ENCODE data around the gene C1QL2. TPM values are rescaled to one million over a fixed set of nuclear protein-coding genes. Genes with fewer than 3 reads are reported as not detected.
A peak's percentile ranks its signal among the peaks of the same experiment; 100 is the strongest.

The C1QL2 gene
- total RNA-seq: not detected
- under 1 TPM in 1 of 2 donors, not detected in 1; 0.10 TPM for polyA plus RNA-seq
- long read RNA-seq, donor 1: 0 reads
- long read RNA-seq, donor 2: 0 reads

DNA sequence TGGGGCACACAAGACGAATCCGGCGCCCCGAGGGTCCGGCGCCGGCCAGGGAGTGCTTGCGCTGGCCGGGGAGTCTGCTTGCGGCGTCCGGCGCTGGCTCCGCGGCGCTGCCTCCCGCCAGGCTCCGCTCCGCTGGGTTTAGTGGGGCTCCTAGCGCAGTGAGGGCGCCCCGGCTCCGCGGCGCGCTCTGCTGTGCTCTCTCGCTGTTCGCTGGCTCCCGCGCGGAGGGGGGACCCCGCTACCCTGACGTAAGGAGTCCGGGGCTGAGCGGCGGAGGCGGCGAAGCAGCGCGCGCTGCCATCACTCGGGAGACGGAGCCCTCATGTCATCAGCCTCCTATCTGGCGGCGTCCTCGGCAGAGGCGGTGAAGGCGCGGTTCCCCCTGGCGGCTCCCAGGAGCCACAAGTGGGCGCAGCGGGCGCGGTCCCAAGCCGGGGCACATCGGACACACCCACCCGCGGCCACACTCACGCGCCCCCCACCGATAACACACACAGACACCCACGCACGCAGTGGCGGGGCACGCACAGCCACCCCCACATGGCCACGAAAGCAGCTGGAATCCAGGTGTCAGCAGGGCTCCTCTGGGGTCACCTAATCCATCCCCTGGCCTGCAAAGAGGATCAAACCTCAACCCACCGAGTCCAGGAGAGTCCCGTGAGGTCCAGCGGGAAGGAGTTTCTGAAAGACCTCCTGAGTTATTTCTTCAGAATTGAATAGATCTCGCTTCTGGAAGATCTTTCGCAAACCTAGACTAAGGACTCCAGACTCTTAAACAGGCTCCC lies at the start of gene C1QL2:
C1QL2 (minus strand) TSS at position 189 of the 785 bp plus-strand sequence. CDS start 482 bp downstream, outside the sequence.
- H3K27me3 ChIP-seq (ENCODE audit: control insufficient read depth in 1 of 2, insufficient read depth in 2 of 2, low read length in 1 of 2): no peaks in the 10 kb centered on the region
- DNase-seq: no peak
- H3K36me3 ChIP-seq (ENCODE audit: control insufficient read depth in 1 of 2, insufficient read depth in 2 of 2, low read length in 1 of 2): no peaks in the 10 kb centered on the region
- no peak within 1 kb of the TSS for H3K27ac ChIP-seq (ENCODE audit: low read depth in 1 of 2, low read length in 2 of 2)
- 3% methylated on average over 57 to 71 of the region's 71 CpGs for WGBS, 2 donors
- intact Hi-C loops (cut with DNase I): no loop called here
- no peaks in the 10 kb centered on the region for H3K9me3 ChIP-seq (ENCODE audit: control insufficient read depth, low read length)
- no peak for ATAC-seq (ENCODE audit: low FRiP score)
- H3K4me1 ChIP-seq (ENCODE audit: control insufficient read depth in 1 of 2, insufficient read depth in 2 of 2, low read length in 2 of 2): no peaks in the 10 kb centered on the region
- no peak within 1 kb of the TSS for H3K4me3 ChIP-seq (ENCODE audit: low read length in 2 of 2)

DNA sequence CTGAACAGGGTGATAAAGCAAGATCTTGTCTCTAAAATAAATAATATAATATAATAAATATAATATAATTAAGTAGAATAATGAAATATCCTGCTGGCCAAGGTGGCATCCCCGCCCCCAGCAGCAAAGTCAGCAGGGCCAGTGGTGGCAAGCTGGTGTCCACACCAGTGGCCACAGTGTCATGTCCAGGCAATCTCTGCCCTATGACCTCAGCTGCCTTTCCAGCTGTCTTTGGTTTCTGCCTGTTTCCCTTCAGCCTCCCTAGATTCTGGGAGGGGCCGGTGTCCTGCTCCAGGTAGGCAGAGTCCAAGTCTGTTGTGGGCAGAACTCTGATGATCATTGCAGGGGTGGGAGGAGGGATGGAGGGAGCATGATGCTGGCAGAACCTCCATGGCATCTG lies 48.9 kb upstream of the C1QL2 start:
- WGBS, 2 donors: 61 to 85% methylated on average over 2 of the region's 2 CpGs
- ATAC-seq (ENCODE audit: low FRiP score): no peak
- Histone ChIP-seq H3K4me3 (ENCODE audit: low read length in 2 of 2) (no peak overlapping the region), H3K9me3 (ENCODE audit: control insufficient read depth, low read length) (no peaks in the 10 kb centered on the region), H3K4me1 (ENCODE audit: control insufficient read depth in 1 of 2, insufficient read depth in 2 of 2, low read length in 2 of 2) (no peaks in the 10 kb centered on the region), H3K27me3 (ENCODE audit: control insufficient read depth in 1 of 2, insufficient read depth in 2 of 2, low read length in 1 of 2) (no peaks in the 10 kb centered on the region), H3K36me3 (ENCODE audit: control insufficient read depth in 1 of 2, insufficient read depth in 2 of 2, low read length in 1 of 2) (no peaks in the 10 kb centered on the region), H3K27ac (ENCODE audit: low read depth in 1 of 2, low read length in 2 of 2) (no peak overlapping the region)
- no peak for DNase-seq
- intact Hi-C loops (cut with DNase I): no loop called here

DNA sequence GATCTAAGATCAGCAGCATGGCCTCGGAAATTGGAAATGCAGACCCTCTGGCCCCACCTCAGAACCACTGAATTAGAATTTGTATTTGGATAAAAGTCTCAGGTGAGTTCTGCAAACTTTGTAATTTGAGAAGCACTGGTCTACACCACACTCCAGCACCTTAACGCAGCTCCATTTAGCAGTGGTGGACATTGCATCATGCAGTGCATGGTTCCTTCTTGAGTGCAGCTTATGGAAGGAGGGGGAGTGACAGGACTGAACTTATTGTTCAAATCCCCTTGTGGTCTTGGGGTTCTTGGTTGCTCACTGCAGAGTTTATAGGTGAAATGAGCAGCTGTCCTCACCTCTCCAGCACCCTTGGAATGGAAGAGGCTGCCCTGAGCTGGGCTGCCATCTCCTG lies 47.6 kb upstream of the C1QL2 start:
- H3K36me3 ChIP-seq (ENCODE audit: control insufficient read depth in 1 of 2, insufficient read depth in 2 of 2, low read length in 1 of 2): no peaks in the 10 kb centered on the region
- no peaks in the 10 kb centered on the region for H3K9me3 ChIP-seq (ENCODE audit: control insufficient read depth, low read length)
- intact Hi-C loops (cut with DNase I): no loop called here
- DNase-seq (no peak), ATAC-seq (ENCODE audit: low FRiP score) (no peak)
- H3K4me1 ChIP-seq (ENCODE audit: control insufficient read depth in 1 of 2, insufficient read depth in 2 of 2, low read length in 2 of 2): no peaks in the 10 kb centered on the region
- WGBS, 2 donors: 84 to 89% methylated on average over 2 of the region's 2 CpGs
- H3K27ac ChIP-seq (ENCODE audit: low read depth in 1 of 2, low read length in 2 of 2): no peak overlapping the region
- no peaks in the 10 kb centered on the region for H3K27me3 ChIP-seq (ENCODE audit: control insufficient read depth in 1 of 2, insufficient read depth in 2 of 2, low read length in 1 of 2)
- no peak overlapping the region for H3K4me3 ChIP-seq (ENCODE audit: low read length in 2 of 2)

DNA sequence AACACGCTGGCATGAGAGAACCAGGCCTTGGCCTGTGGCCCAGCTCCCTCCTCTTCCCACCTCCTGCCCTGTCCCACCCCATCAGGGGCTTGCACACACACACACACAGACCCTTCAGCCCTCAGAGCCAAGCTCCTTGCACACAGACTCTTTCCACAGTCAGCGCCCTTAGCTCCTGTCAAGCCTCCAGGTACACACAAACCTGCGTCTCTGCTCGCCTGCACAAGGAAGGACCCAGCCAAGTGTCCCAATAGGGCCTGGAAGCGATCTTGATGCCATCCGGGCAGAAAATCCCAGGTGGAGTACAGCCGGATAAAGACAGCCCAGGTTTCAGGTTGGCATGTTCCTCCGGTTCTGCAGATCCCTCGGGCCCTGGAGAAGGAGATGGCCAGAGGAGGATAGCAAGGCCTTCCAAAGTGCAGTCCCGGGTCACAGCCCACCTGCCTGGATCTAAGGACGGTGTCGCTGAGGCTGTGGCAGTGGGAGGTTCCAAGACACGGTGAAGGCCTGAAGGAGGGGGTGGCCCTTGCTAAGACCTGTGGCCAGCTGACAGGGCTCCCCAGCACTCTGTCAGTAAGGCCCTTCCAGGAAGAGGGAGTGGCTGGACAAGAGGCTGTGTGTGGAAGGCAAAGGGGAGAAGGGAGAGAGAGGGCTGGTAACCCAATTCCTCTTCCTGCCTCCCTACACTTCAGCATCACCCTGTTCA lies 46.6 kb upstream of the C1QL2 start:
- no peaks in the 10 kb centered on the region for H3K4me1 ChIP-seq (ENCODE audit: control insufficient read depth in 1 of 2, insufficient read depth in 2 of 2, low read length in 2 of 2)
- H3K36me3 ChIP-seq (ENCODE audit: control insufficient read depth in 1 of 2, insufficient read depth in 2 of 2, low read length in 1 of 2): no peaks in the 10 kb centered on the region
- intact Hi-C loops (cut with DNase I): no loop called here
- WGBS, 2 donors: 77 to 81% methylated on average over 13 of the region's 13 CpGs
- H3K27me3 ChIP-seq (ENCODE audit: control insufficient read depth in 1 of 2, insufficient read depth in 2 of 2, low read length in 1 of 2): no peaks in the 10 kb centered on the region
- DNase-seq (no peak), ATAC-seq (ENCODE audit: low FRiP score) (no peak)
- H3K4me3 ChIP-seq (ENCODE audit: low read length in 2 of 2): no peak overlapping the region
- no peak overlapping the region for H3K27ac ChIP-seq (ENCODE audit: low read depth in 1 of 2, low read length in 2 of 2)
- no peaks in the 10 kb centered on the region for H3K9me3 ChIP-seq (ENCODE audit: control insufficient read depth, low read length)

DNA sequence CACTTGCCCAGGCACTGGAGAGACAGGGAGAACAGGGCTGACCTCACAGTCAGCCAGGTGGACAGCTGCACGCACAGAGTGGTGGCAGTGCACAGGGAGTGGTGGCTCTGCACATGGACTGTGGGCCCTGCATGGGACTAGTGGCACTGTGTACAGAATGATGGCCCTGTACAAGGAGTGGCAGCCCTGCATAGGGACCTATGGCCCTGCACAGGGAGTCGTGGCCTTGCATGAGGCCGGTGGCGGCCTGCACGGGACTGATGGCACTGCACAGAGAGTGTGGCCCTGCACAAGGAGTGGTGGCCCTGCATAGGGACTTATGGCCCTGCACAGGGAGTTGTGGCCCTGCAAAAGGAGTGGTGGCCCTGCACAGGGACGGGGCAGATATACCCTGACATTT lies 46.0 kb upstream of the C1QL2 start:
- Histone ChIP-seq H3K36me3 (ENCODE audit: control insufficient read depth in 1 of 2, insufficient read depth in 2 of 2, low read length in 1 of 2) (no peaks in the 10 kb centered on the region), H3K27ac (ENCODE audit: low read depth in 1 of 2, low read length in 2 of 2) (no peak overlapping the region), H3K4me3 (ENCODE audit: low read length in 2 of 2) (no peak overlapping the region), H3K4me1 (ENCODE audit: control insufficient read depth in 1 of 2, insufficient read depth in 2 of 2, low read length in 2 of 2) (no peaks in the 10 kb centered on the region), H3K9me3 (ENCODE audit: control insufficient read depth, low read length) (no peaks in the 10 kb centered on the region), H3K27me3 (ENCODE audit: control insufficient read depth in 1 of 2, insufficient read depth in 2 of 2, low read length in 1 of 2) (no peaks in the 10 kb centered on the region)
- intact Hi-C loops (cut with DNase I): no loop called here
- no peak for DNase-seq
- WGBS, 2 donors: 89% methylated on average over 6 of the region's 6 CpGs
- ATAC-seq (ENCODE audit: low FRiP score): peak; percentile 57

DNA sequence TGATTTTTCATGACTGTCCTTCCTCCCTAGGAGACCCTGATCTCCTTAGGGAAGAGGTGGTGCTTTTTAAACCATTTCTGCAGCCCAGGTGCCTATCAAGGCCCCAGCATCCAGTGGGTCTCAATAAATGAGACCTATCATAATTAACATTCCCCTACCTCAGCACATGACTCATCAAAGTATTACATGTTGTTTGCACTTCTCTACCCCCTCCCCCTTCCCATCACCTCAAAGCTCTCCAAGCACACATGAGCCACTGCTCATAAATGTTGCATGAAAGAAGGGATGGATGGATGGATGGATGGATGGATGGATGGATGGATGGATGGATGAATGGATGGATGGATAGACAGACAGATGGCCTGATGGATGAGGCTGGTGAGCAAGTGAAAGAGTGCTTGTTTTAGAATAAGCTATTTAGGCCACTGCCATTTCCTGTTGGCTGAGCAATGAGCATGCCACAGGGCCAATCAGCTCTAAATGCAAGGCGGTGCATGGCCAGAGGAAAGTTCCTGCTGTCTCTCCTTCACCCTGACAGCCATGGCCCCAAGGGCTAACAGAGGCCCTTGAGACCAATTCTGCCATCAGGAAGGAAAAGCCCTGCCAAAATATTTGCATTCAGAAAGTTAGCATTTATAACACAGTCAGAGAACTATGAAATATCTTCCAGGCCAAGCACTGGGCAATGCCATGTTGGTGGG lies 44.2 kb upstream of the C1QL2 start:
- intact Hi-C loops (cut with DNase I): no loop called here
- H3K27ac ChIP-seq (ENCODE audit: low read depth in 1 of 2, low read length in 2 of 2): no peak overlapping the region
- H3K4me1 ChIP-seq (ENCODE audit: control insufficient read depth in 1 of 2, insufficient read depth in 2 of 2, low read length in 2 of 2): no peaks in the 10 kb centered on the region
- H3K9me3 ChIP-seq (ENCODE audit: control insufficient read depth, low read length): no peaks in the 10 kb centered on the region
- H3K27me3 ChIP-seq (ENCODE audit: control insufficient read depth in 1 of 2, insufficient read depth in 2 of 2, low read length in 1 of 2): no peaks in the 10 kb centered on the region
- H3K36me3 ChIP-seq (ENCODE audit: control insufficient read depth in 1 of 2, insufficient read depth in 2 of 2, low read length in 1 of 2): no peaks in the 10 kb centered on the region
- no peak for ATAC-seq (ENCODE audit: low FRiP score)
- H3K4me3 ChIP-seq (ENCODE audit: low read length in 2 of 2): no peak overlapping the region
- no peak for DNase-seq
- WGBS, 2 donors: 60 to 67% methylated on average over 1 of the region's 1 CpG

DNA sequence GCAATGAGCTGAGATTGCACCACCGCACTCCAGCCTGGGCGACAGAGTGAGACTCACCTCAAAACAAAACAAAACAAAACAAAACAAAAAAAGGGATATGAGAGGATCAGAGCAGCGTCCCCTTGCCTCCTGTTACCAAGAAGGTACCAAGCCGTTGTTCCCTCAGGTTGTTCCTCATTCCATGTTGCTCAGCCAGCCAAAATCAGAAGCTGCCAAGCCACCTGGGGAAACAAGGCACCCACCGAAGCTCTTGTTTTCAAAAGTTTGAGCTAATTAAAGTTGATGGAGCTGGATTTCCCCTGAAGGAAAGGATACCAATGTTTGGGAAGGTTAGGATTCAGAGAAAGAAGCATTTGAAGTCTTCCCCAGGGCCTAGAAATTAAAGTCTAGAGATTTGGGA lies 43.3 kb upstream of the C1QL2 start:
- no peaks in the 10 kb centered on the region for H3K4me1 ChIP-seq (ENCODE audit: control insufficient read depth in 1 of 2, insufficient read depth in 2 of 2, low read length in 2 of 2)
- ATAC-seq (ENCODE audit: low FRiP score) (no peak), DNase-seq (no peak)
- intact Hi-C loops (cut with DNase I): no loop called here
- H3K4me3 ChIP-seq (ENCODE audit: low read length in 2 of 2): no peak overlapping the region
- no peaks in the 10 kb centered on the region for H3K27me3 ChIP-seq (ENCODE audit: control insufficient read depth in 1 of 2, insufficient read depth in 2 of 2, low read length in 1 of 2)
- H3K27ac ChIP-seq (ENCODE audit: low read depth in 1 of 2, low read length in 2 of 2): no peak overlapping the region
- no peaks in the 10 kb centered on the region for H3K36me3 ChIP-seq (ENCODE audit: control insufficient read depth in 1 of 2, insufficient read depth in 2 of 2, low read length in 1 of 2)
- WGBS, 2 donors: 75 to 82% methylated on average over 5 of the region's 5 CpGs
- no peaks in the 10 kb centered on the region for H3K9me3 ChIP-seq (ENCODE audit: control insufficient read depth, low read length)

DNA sequence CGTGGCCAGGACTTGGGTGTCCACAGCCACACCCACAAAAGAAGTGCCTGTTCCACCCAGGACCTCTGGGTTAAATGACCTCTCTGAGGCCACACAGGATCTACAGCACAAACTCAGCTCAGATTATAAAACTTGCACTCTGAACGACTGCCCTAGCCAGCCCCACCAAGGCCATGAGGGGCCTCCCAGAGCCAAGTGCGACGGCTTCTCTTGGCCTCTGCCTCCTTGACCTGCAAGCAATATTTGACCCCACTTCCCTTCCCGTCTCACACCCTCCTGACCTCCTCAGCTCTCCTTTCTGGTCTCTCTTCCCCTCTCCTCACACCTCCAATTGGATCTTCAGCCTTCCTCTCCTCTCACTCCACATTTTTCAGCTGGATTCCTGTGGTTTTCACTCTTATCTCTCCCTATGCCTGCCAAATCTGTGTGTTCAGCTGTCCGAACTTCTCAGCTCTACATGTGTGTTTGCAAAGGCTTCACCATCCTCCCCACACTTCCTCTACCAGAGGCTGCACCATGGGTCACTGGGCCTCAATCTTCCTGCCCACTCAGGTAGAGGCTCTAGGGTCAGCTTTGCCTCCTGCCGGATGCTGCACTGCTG lies 39.8 kb upstream of the C1QL2 start:
- no peaks in the 10 kb centered on the region for H3K9me3 ChIP-seq (ENCODE audit: control insufficient read depth, low read length)
- no peak overlapping the region for H3K27ac ChIP-seq (ENCODE audit: low read depth in 1 of 2, low read length in 2 of 2)
- no peak overlapping the region for H3K4me3 ChIP-seq (ENCODE audit: low read length in 2 of 2)
- intact Hi-C loops (cut with DNase I): no loop called here
- ATAC-seq (ENCODE audit: low FRiP score) (no peak), DNase-seq (no peak)
- H3K27me3 ChIP-seq (ENCODE audit: control insufficient read depth in 1 of 2, insufficient read depth in 2 of 2, low read length in 1 of 2): no peaks in the 10 kb centered on the region
- H3K4me1 ChIP-seq (ENCODE audit: control insufficient read depth in 1 of 2, insufficient read depth in 2 of 2, low read length in 2 of 2): no peaks in the 10 kb centered on the region
- H3K36me3 ChIP-seq (ENCODE audit: control insufficient read depth in 1 of 2, insufficient read depth in 2 of 2, low read length in 1 of 2): no peaks in the 10 kb centered on the region
- 54 to 57% methylated on average over 7 of the region's 7 CpGs for WGBS, 2 donors
